GM13976 (cell line): ENCODE measurements around the gene MAN1B1.

ENCODE experiments used
- DNase-seq: peaks from one replicate; pipeline ENCODE4 v3.0.0; 2012; ENCODE audit warnings: low spot score
- in situ Hi-C: fragments of 300-500 bp; cut with MboI; formaldehyde crosslinking; loops from one replicate; pipeline ENCODE4 v1.12.0; 2022; ENCODE audit warnings: low sequenced_read_pairs, mixed read lengths, inconsistent platforms; ENCODE audit not compliant: unreplicated experiment
- TF ChIP-seq, protein P1 (sequence below): IDR thresholded peaks from 2 replicates; pipeline ENCODE4 v1.5.1; 2012; ENCODE audit warnings: borderline replicate concordance, mild to moderate bottlenecking; ENCODE audit not compliant: insufficient read depth; ENCODE audit errors: extremely low read depth, missing control alignments, control extremely low read depth

The MAN1B1 gene

DNA sequence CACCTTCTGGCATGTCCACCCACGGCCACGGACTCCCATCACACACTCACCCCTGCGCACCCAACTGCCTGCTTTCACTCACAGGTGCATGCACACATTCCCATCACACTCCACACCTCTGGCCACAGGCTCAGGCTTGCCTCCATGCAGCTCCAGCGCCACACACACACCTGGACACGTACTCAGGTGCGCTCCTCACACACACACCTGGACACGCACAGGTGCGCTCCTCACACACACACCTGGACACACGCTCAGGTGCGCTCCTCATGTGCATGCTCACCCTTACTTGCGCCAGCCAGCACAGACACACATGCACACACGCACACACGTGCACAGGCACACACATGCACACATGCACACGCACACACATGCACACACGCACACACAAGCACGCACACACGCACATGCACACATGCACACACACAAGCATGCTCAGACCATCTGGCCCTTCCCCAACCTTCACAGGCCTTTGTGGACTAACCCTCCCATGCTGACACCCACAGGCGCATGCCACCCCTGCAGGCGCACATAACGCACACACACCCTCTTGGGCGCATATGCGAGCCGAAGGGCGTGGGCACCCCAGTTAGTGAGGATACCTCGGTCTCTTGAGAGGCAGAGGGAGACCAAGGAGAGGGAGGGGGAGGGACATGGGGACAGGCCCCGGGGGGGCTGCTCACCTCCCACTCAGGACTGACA lies 60.5 kb downstream of the MAN1B1 start:
- DNase-seq: no peak
- TF ChIP-seq, protein P1, sequence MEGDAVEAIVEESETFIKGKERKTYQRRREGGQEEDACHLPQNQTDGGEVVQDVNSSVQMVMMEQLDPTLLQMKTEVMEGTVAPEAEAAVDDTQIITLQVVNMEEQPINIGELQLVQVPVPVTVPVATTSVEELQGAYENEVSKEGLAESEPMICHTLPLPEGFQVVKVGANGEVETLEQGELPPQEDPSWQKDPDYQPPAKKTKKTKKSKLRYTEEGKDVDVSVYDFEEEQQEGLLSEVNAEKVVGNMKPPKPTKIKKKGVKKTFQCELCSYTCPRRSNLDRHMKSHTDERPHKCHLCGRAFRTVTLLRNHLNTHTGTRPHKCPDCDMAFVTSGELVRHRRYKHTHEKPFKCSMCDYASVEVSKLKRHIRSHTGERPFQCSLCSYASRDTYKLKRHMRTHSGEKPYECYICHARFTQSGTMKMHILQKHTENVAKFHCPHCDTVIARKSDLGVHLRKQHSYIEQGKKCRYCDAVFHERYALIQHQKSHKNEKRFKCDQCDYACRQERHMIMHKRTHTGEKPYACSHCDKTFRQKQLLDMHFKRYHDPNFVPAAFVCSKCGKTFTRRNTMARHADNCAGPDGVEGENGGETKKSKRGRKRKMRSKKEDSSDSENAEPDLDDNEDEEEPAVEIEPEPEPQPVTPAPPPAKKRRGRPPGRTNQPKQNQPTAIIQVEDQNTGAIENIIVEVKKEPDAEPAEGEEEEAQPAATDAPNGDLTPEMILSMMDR: no peak
- in situ Hi-C loops: no loop called here

GRCh38 chr9:137147793-137148160 lies 61.0 kb downstream of the MAN1B1 start:
- DNase-seq: no peak
- TF ChIP-seq, protein P1: no peak
- in situ Hi-C loops: no loop called here

DNA sequence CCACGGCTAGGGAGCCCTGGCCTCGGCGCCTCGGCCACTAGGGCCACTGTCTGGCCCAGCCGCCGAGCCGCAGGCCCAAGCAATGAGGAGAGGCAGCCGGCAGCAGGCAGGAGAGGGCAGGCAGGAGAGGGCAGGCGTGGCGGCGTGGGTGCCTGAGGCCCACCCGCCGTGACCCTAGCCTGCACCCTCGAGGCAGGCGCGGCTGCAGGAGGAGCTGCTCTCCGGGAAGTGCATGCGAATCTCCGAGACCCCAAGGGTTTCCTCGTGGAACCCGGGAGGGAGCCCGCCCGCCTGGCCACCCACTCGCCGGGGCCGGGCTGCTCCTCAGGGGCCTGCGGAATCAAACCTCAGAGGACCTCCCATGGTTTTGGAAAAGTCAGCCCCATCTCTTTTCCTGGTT lies 61.5 kb downstream of the MAN1B1 start:
- in situ Hi-C loops: no loop called here

DNA sequence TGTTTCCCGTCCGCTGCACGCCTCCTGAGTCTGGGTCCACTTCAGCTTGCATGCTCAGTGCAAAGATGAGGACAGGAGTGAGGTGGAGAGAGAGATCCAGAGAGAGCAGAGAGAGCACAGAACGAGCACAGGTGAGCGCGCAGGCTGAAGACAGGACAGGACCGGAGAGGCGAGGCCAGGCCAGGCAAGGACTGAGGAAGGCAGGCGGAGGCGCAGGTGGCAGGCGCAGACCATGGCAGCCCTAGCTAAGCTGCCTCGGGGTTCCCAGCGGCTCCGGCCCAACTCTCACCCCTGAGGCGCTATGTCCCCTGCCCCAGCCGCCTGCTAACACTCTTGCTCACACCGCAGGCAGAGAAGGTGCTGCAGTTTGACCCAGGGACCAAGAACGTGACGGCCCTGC lies 61.9 kb downstream of the MAN1B1 start:
- DNase-seq: no peak
- in situ Hi-C loops: no loop called here
- TF ChIP-seq, protein P1: no peak

More for the DNA sequence above, 61.5 kb downstream of the MAN1B1 start:
- TF ChIP-seq, protein P1: no peak
- DNase-seq: no peak

DNA sequence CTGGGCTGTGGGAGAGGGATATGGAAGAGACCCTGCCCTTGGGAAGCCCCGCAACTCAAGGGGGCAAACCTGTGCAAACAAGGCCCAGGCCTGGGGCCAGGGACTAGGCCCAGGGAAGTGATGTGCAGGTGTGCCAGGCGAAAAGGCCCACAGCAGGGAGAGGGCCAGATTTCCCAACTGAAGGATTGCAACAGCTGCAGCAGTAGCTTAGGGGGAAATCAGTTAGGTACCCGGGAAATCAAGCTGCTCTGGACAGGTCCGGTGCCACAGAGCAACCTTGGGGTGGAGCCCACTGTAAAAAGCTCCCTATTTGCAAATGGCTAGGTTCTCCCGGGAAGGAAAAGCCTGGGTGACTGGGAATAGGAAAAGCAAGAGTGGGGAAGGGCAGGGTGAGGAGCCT lies 62.6 kb downstream of the MAN1B1 start:
- in situ Hi-C loops: no loop called here

DNA sequence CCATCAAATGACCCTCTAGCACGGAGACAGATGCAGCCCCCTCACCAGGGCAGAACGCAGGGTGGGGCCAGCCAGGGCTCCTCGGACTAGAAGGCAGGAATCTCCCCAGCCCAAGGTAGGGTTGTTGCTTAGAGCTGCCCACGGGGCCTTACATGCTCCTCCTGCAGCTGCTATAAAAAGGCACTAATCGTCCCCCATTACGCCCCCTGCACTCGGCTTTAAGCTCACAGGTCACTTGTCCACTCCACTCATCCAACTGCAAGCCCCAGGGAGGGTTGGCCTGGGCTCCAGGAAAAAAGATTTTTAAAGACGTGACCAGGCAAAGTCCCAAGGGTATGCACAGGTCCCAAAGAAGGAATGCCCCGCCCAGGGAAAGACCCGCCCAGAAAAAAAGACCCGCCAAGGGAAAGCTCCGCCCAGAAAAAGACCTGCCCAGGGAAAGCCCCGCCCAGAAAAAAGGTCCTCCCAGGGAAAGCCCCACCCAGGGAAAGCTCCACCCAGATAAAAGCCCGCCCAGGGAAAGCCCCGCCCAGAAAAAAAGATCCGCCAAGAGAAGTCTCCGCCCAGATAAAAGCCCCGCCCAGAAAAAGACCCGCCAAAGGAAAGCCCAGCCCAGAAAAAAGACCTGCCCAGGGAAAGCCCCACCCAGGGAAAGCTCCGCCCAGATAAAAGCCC lies 63.3 kb downstream of the MAN1B1 start:
- DNase-seq: peak; percentile 90
- in situ Hi-C loops: no loop called here

More for the DNA sequence above, 62.6 kb downstream of the MAN1B1 start:
- TF ChIP-seq, protein P1: no peak
- no peak for DNase-seq

More for the DNA sequence above, 63.3 kb downstream of the MAN1B1 start:
- TF ChIP-seq, protein P1: no peak
